ENCODE measurements around the gene DGKQ.

- TF ChIP-seq CTCF (IDR thresholded peaks at IDR 0.05) (no peak), POLR2A (IDR thresholded peaks at IDR 0.05) (no peak)
Observed at GRCh38 chr4:1001561-1002130, 28.3 kb upstream of the DGKQ start.
